ENCODE data around the gene ZNF787.

ZNF787 gene

GRCh38 chr19:56085571-56086275, 35.4 kb downstream of the ZNF787 start:
- no peaks in the 10 kb centered on the region for H3K27me3 ChIP-seq (ENCODE audit: insufficient read depth, low read length, poor library complexity)
- no peaks in the 10 kb centered on the region for H3K9me3 ChIP-seq (ENCODE audit: insufficient read depth, low read length, severe bottlenecking)
- H3K9ac ChIP-seq (ENCODE audit: low read depth, low read length): no peak overlapping the region
- no peak overlapping the region for H3K4me2 ChIP-seq (ENCODE audit: insufficient read depth, low read length)
- no peak overlapping the region for H2AFZ ChIP-seq (ENCODE audit: low read depth, low read length)
- no peak for ATAC-seq (ENCODE audit: insufficient read depth, low read depth)
- no peak overlapping the region for H3K4me3 ChIP-seq (ENCODE audit: low read depth in 1 of 2, low read length in 2 of 2)
- H3K36me3 ChIP-seq (ENCODE audit: insufficient read depth, low read length): peaks cover 21% of the 10 kb centered on the region
- DNase-seq: no peak
- peaks cover 7% of the 10 kb centered on the region for H3K4me1 ChIP-seq (ENCODE audit: insufficient read depth, low read length)
- H3K27ac ChIP-seq (ENCODE audit: low read length): no peak overlapping the region
- peaks cover 42% of the 10 kb centered on the region for H4K20me1 ChIP-seq (ENCODE audit: insufficient read depth, low read length)
- H3K79me2 ChIP-seq (ENCODE audit: insufficient read depth, low read length): no peaks in the 10 kb centered on the region
- TF ChIP-seq EZH2 (IDR thresholded peaks at IDR 0.05; ENCODE audit: borderline replicate concordance, low read depth, low read length, severe bottlenecking) (no peak), CTCF (IDR thresholded peaks at IDR 0.05; ENCODE audit: borderline replicate concordance, extremely low read depth, low read length, poor library complexity, severe bottlenecking) (no peak)

GRCh38 chr19:56084835-56085536, 36.1 kb downstream of the ZNF787 start:
- Histone ChIP-seq H3K9ac (ENCODE audit: low read depth, low read length) (no peak overlapping the region), H3K4me1 (ENCODE audit: insufficient read depth, low read length) (peaks cover 8% of the 10 kb centered on the region), H3K27ac (ENCODE audit: low read length) (no peak overlapping the region), H3K79me2 (ENCODE audit: insufficient read depth, low read length) (no peaks in the 10 kb centered on the region), H3K4me2 (ENCODE audit: insufficient read depth, low read length) (no peak overlapping the region), H3K9me3 (ENCODE audit: insufficient read depth, low read length, severe bottlenecking) (no peaks in the 10 kb centered on the region), H3K27me3 (ENCODE audit: insufficient read depth, low read length, poor library complexity) (no peaks in the 10 kb centered on the region), H3K4me3 (ENCODE audit: low read depth in 1 of 2, low read length in 2 of 2) (no peak overlapping the region), H4K20me1 (ENCODE audit: insufficient read depth, low read length) (peaks cover 42% of the 10 kb centered on the region), H3K36me3 (ENCODE audit: insufficient read depth, low read length) (peaks cover 16% of the 10 kb centered on the region), H2AFZ (ENCODE audit: low read depth, low read length) (no peak overlapping the region)
- DNase-seq: no peak
- ATAC-seq (ENCODE audit: insufficient read depth, low read depth): no peak
- TF ChIP-seq EZH2 (IDR thresholded peaks at IDR 0.05; ENCODE audit: borderline replicate concordance, low read depth, low read length, severe bottlenecking) (no peak), CTCF (IDR thresholded peaks at IDR 0.05; ENCODE audit: borderline replicate concordance, extremely low read depth, low read length, poor library complexity, severe bottlenecking) (no peak)

GRCh38 chr19:56083668-56084067, 37.4 kb downstream of the ZNF787 start:
- no peak for TF ChIP-seq EZH2 (IDR thresholded peaks at IDR 0.05; ENCODE audit: borderline replicate concordance, low read depth, low read length, severe bottlenecking)
- no peak for TF ChIP-seq CTCF (IDR thresholded peaks at IDR 0.05; ENCODE audit: borderline replicate concordance, extremely low read depth, low read length, poor library complexity, severe bottlenecking)
- no peak overlapping the region for H3K4me2 ChIP-seq (ENCODE audit: insufficient read depth, low read length)
- H3K4me1 ChIP-seq (ENCODE audit: insufficient read depth, low read length): peaks cover 8% of the 10 kb centered on the region
- peaks cover 3% of the 10 kb centered on the region for H3K36me3 ChIP-seq (ENCODE audit: insufficient read depth, low read length)
- H3K9me3 ChIP-seq (ENCODE audit: insufficient read depth, low read length, severe bottlenecking): no peaks in the 10 kb centered on the region
- no peak overlapping the region for H3K9ac ChIP-seq (ENCODE audit: low read depth, low read length)
- peaks cover 32% of the 10 kb centered on the region for H4K20me1 ChIP-seq (ENCODE audit: insufficient read depth, low read length)
- DNase-seq (no peak), ATAC-seq (ENCODE audit: insufficient read depth, low read depth) (no peak)
- H2AFZ ChIP-seq (ENCODE audit: low read depth, low read length): no peak overlapping the region
- H3K4me3 ChIP-seq (ENCODE audit: low read depth in 1 of 2, low read length in 2 of 2): no peak overlapping the region
- no peaks in the 10 kb centered on the region for H3K79me2 ChIP-seq (ENCODE audit: insufficient read depth, low read length)
- H3K27ac ChIP-seq (ENCODE audit: low read length): no peak overlapping the region
- H3K27me3 ChIP-seq (ENCODE audit: insufficient read depth, low read length, poor library complexity): no peaks in the 10 kb centered on the region
